Glutamatergic neuron (in vitro differentiated cells): ENCODE data around the gene FHOD3. TPM values are rescaled to one million over a fixed set of nuclear protein-coding genes. Genes with fewer than 3 reads are reported as not detected.
"Not testable (repeated sequence)": the region's sequence is repeated elsewhere in the genome, so short reads cannot be mapped to it uniquely, and the experiment has no call there.

ENCODE experiments used
- DNase-seq: peaks from one replicate; pipeline ENCODE4 v3.0.0; 2022
- H3K27ac Mint-ChIP-seq: one replicate; pipeline ENCODE4 v1.8.0; 2020; ENCODE audit warnings: mild to moderate bottlenecking, mixed read lengths, inconsistent platforms; ENCODE audit not compliant: unreplicated experiment
- H3K27me3 Mint-ChIP-seq: one replicate; pipeline ENCODE4 v1.8.0; 2020; ENCODE audit warnings: mild to moderate bottlenecking, moderate library complexity, mixed read lengths, inconsistent platforms; ENCODE audit not compliant: unreplicated experiment
- H3K36me3 Mint-ChIP-seq: one replicate; pipeline ENCODE4 v1.8.0; 2020; ENCODE audit warnings: mild to moderate bottlenecking, mixed read lengths, inconsistent platforms; ENCODE audit not compliant: unreplicated experiment
- H3K4me1 Mint-ChIP-seq: one replicate; pipeline ENCODE4 v1.8.0; 2020; ENCODE audit warnings: mild to moderate bottlenecking, low read depth, mixed read lengths, inconsistent platforms; ENCODE audit not compliant: unreplicated experiment
- H3K4me3 Mint-ChIP-seq: one replicate; pipeline ENCODE4 v1.8.0; 2020; ENCODE audit warnings: mild to moderate bottlenecking, mixed read lengths, inconsistent platforms; ENCODE audit not compliant: unreplicated experiment
- H3K9me3 Mint-ChIP-seq: one replicate; pipeline ENCODE4 v1.8.0; 2020; ENCODE audit warnings: mild to moderate bottlenecking, moderate library complexity, mixed read lengths, inconsistent platforms; ENCODE audit not compliant: unreplicated experiment
- CTCF ChIP-seq: fragments of 200-600 bp; sonication (generic); IDR thresholded peaks from one replicate; pipeline ENCODE4 v1.5.0; 2021; ENCODE audit not compliant: partially characterized antibody, unreplicated experiment
- total RNA-seq: library from RNA; stranded (reverse); fragmentation: NEBNext Ultra II Directional; extraction: Animal tissue kit (Norgen Biotek cat#: 25700); gene quantifications from one replicate; pipeline ENCODE4 v1.2.1, GENCODE V29; 2021; ENCODE audit not compliant: unreplicated experiment

The FHOD3 gene
- total RNA-seq, 1 donor from 2014 or later = 21.2 TPM

GRCh38 chr18:36813824-36814223 lies 516.3 kb downstream of the FHOD3 start:
- no peak for TF ChIP-seq CTCF
- no peak for DNase-seq
- Mint-ChIP-seq H3K27ac (no peak overlapping the region), H3K9me3 (no peaks in the 10 kb centered on the region), H3K4me1 (peaks cover 4% of the 10 kb centered on the region), H3K27me3 (no peaks in the 10 kb centered on the region), H3K36me3 (no peaks in the 10 kb centered on the region), H3K4me3 (no peak overlapping the region)

- DNase-seq = no peak
- Mint-ChIP-seq H3K27ac (no peak overlapping the region), H3K36me3 (no peaks in the 10 kb centered on the region), H3K27me3 (no peaks in the 10 kb centered on the region), H3K4me1 (peaks cover 4% of the 10 kb centered on the region), H3K4me3 (no peak overlapping the region), H3K9me3 (no peaks in the 10 kb centered on the region)
- no peak for TF ChIP-seq CTCF
Measured at GRCh38 chr18:36814994-36815393, 517.5 kb downstream of the FHOD3 start.

- not testable (repeated sequence) for H3K4me3 Mint-ChIP-seq, DNase-seq, H3K36me3 Mint-ChIP-seq, H3K4me1 Mint-ChIP-seq, H3K9me3 Mint-ChIP-seq, H3K27ac Mint-ChIP-seq, H3K27me3 Mint-ChIP-seq
Measured at GRCh38 chr18:36816096-36816495, 518.6 kb downstream of the FHOD3 start.

- H3K36me3 Mint-ChIP-seq = no peaks in the 10 kb centered on the region
Measured at GRCh38 chr18:36817039-36817438, 519.5 kb downstream of the FHOD3 start.

GRCh38 chr18:36818652-36819051 lies 521.1 kb downstream of the FHOD3 start:
- DNase-seq = no peak
- peaks cover 1% of the 10 kb centered on the region for H3K27me3 Mint-ChIP-seq
- peaks cover 4% of the 10 kb centered on the region for H3K4me1 Mint-ChIP-seq
- no peaks in the 10 kb centered on the region for H3K36me3 Mint-ChIP-seq
- no peak overlapping the region for H3K4me3 Mint-ChIP-seq
- no peaks in the 10 kb centered on the region for H3K9me3 Mint-ChIP-seq
- H3K27ac Mint-ChIP-seq = no peak overlapping the region
- no peak for TF ChIP-seq CTCF

More at GRCh38 chr18:36817039-36817438, 519.5 kb downstream of the FHOD3 start:
- no peak for TF ChIP-seq CTCF
- Mint-ChIP-seq H3K4me1 (peaks cover 4% of the 10 kb centered on the region), H3K27me3 (peaks cover 1% of the 10 kb centered on the region), H3K4me3 (no peak overlapping the region), H3K9me3 (no peaks in the 10 kb centered on the region), H3K27ac (no peak overlapping the region)
- DNase-seq = no peak

GRCh38 chr18:36819621-36820020 lies 522.1 kb downstream of the FHOD3 start:
- Mint-ChIP-seq H3K27me3 (peaks cover 1% of the 10 kb centered on the region), H3K4me3 (no peak overlapping the region), H3K36me3 (no peaks in the 10 kb centered on the region), H3K27ac (no peak overlapping the region), H3K4me1 (peaks cover 4% of the 10 kb centered on the region), H3K9me3 (no peaks in the 10 kb centered on the region)
- no peak for DNase-seq
- no peak for TF ChIP-seq CTCF
